OCI-M1 (cell line): ENCODE data around the gene C2orf15.
"Not testable (repeated sequence)": the region's sequence is repeated elsewhere in the genome, so short reads cannot be mapped to it uniquely, and the experiment has no call there.

Source experiments
- DNase-seq: peaks from one replicate; lab custom pipeline; 2025; lab: John Stamatoyannopoulos, UW

C2orf15 gene

DNA sequence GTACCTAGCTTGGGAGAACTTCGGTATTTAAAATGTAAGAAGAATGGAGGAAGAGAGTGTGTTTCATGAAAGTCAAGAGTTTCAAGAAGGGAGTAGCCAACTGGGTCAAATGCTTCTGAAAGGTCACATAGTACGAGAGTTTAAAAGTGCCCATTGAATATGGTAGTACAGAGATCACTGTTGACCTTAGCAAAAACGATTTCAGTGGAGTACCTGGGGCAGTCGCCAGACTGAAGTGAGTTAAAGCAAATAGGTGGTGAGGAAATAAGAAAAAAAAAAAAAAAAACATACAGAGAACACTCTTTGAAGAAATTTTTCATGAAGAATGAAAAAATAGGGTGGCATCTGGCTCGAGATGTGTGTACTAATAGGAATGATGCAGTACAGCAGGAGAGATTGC lies 24.7 kb downstream of the C2orf15 start:
- no peak for DNase-seq

DNA sequence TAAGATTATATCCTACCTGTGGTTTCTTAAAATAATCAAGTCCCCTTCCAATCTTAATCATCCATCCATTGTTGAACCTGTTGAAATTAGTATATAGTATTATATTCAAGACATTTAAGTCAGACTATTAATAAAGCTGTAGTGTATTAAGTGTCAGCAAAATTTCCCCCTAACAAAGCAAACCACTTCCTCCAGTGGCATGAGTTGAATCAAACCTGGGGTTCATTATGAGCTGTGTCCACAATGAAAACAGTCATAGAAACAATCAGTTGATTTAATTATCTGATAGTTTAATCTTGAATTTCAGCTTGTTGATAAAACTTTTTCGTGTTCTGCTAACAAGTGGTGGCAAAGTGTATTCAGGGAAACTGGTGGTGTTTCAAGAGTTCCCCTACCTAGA lies 28.0 kb downstream of the C2orf15 start:
- DNase-seq: no peak

DNA sequence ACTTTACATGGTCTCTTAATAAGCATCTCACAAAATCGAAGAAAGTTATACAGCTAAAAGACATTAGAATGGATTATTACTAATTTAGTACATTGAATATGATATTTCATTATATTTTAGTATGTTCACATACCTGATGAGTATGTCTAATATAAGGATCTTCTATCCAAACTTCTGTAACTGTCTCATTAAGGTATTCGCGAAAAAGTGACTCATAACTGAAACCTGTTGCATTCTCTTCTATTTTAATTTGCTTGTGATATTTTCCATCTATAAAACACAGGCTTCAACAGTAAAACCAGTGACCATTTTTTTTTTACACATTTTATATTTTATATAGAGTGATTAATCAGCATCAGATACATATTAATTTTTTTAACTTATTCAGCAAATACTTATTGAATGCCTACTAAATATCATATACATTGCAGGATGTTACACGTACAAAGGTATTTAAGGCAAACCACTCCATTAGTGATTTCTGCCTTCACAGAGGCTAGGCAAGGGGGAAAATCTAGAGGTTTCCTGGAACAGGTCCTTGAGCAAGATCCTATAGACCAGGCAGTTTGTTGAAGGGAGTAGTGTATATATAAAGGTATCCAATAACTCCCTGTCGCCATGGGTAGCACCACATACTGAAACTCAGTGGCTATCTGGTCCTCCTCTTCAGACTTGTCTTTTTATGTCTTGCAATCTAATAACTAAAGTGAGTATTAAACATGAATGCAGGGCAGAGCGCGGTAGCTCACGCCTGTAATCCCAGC lies 30.1 kb downstream of the C2orf15 start:
- DNase-seq: no peak

DNA sequence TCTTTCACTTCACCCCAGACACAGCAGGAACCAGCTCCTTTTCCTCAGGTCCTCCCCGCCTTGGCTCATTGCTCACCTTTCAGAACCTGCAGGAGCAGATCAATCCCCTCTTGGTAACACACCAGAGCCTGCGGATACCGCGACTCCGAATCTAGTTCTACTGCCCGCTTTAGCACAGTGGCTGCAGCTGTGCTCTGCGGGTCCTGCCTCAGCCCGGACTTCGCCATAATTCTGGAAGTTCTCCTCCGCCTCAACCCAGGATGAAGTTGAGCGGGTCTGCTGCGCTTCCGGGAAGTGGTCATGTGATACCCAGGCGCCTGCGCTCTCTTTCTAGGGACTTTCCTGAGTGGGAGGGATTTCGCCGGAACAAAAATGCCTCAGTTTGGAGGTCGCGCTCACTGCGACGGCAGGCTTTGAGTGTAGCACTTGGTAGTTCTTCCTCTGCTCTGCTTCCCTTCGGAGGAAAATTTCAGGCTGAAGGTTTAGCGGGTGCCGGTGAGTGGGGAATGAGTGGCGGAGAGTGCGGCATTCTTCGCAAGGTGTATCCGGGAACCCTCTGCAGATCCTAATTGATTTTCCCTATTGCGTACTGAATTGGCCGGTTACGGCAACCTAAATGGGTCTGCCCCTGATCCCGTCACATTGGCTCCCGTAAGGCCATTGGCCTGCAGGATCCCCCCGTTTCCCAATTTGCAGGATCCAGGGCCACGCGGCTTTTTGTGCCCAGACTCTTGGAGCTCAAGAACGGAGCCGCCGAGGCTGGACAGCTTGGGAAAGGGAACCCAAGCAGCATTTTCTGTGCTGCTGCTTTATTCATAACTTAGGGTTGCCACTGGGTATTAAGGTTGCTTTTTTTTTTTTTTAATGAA lies 39.5 kb downstream of the C2orf15 start, which contains the start of the genes MITD1 and MRPL30:
MITD1 (minus strand) TSS at position 304 of the 869 bp plus-strand sequence; CDS start at position 227, 77 bp downstream.
MRPL30 (plus strand) TSS at position 430 of the 869 bp plus-strand sequence. CDS start 5,020 bp downstream, outside the sequence.
- DNase-seq: peak; percentile 93

DNA sequence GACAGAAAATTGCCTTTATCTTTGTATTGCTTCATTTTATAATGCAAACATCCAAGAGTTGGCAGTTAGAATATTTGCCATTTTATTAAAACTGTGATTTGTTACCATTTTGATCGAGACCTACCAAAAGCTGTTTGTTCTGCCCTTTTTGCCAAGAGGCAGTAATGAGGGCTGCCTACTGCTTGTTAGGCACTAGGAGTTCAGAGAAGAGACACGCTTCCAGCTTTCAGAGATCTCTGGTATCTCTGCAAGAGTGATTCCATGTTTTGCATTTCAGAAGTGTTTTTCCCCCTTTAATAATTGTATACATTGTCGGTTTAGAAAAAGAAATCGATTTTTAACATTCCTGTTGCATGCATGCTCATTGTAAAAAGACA lies 40.1 kb downstream of the C2orf15 start:
- peak; percentile 11 for DNase-seq

DNA sequence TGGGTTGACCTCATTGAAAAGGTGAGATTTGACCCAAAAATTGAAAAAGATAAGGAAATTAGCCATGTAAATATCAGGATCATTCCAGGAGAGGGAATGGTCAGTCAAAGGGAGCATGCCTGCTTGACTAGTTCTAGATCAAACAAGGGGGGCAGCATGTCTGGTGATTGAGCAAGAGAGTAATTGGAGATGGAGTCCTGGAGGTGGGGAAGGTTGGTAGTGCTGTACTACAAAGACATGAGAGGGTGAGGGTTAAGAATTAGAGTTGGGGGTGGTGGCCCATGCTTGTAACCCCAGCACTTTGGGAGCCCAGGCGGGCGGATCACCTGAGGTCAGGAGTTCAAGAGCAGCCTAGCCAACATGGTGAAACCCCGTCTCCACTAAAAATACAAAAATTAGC lies 41.5 kb downstream of the C2orf15 start:
- no peak for DNase-seq

DNA sequence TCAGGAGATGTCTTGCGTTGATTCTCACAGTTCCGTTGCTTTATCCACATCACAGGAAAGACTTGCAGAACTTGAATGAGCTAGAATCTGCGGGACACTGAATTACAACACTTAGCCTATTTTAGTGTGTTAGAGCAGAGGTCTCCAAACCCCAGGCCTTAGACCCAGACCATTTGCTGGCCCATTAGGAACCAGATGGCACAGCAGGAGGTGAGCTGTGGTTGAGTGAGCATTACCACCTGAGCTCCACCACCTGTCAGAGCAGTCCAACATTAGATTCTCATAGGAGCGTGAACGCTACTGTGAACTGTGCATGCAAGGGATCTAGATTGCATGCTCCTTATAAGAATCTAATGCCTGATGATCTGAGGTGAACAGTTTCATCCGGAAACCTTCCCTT lies 43.3 kb downstream of the C2orf15 start:
- DNase-seq: no peak

DNA sequence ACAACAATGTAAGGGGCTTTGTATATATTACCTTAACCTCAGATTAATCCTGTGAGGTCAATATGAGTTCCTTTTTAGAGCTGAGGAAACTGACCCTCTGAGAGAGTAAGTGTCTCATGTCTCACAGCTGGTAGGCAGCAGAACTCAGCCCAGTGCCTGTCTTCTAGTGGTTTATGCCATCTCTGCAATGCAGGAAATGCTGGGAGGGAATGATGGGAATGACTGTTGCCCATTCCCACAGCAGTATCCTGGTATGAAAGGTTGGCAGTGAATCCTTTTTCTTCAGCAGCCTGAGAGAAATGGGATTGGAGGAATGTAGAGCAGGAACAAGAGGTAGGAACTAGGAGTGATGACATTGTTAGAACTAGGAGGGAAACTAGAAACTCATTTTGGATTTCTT lies 45.5 kb downstream of the C2orf15 start:
- no peak for DNase-seq

DNA sequence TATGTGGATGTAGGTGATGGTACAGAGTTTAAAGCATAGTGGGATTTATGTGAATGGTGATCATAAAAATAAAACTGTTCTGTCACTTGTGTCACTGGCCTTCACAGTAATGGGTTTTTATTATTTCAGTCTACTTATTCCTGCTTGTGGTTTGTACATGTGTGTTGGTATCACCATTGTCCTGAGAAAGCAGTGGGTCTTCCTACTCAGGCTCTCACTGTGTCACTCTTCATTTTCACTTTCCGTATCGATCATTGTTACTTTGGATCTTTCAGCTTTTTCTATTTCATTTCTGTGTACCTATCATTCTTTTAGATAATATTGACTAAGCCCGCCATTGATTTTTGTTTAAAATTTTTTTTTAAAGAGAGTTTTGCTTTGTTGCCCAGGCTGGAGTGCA lies 46.9 kb downstream of the C2orf15 start:
- no peak for DNase-seq

DNA sequence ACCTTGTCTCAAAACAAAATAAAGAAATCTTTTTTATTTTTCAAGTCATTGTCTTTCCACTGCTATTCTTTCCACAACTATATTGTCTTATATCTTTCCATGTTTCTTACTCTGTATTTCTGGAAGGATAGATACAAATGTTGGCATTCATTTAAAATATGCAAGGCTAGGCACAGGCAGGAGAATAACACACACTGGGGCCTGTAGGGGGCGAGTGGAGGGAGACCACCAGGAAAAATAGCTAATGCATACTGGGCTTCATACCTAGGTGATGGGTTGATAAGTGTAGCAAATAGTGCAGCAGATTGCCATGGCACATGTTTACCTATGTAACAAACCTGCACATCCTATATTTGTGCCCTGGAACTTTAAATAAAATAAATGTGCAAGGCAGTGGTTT lies 49.0 kb downstream of the C2orf15 start:
- no peak for DNase-seq

DNA sequence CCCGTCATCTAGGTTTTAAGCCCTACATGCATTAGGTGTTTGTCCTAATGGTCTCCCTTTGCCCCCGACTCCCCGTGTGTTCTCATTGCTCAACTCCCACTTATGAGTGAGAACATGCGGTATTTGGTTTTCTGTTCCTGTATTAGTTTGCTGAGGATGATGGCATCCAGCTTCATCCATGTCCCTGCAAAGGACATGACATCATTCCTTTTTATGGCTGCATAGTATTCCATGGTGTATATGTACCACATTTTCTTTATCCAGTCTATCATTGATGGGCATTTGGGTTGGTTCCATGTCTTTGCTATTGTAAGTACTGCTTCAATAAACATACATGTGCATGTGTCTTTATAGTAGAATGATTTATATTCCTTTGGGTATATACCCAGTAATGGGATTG lies 50.9 kb downstream of the C2orf15 start:
- DNase-seq: not testable (repeated sequence)

DNA sequence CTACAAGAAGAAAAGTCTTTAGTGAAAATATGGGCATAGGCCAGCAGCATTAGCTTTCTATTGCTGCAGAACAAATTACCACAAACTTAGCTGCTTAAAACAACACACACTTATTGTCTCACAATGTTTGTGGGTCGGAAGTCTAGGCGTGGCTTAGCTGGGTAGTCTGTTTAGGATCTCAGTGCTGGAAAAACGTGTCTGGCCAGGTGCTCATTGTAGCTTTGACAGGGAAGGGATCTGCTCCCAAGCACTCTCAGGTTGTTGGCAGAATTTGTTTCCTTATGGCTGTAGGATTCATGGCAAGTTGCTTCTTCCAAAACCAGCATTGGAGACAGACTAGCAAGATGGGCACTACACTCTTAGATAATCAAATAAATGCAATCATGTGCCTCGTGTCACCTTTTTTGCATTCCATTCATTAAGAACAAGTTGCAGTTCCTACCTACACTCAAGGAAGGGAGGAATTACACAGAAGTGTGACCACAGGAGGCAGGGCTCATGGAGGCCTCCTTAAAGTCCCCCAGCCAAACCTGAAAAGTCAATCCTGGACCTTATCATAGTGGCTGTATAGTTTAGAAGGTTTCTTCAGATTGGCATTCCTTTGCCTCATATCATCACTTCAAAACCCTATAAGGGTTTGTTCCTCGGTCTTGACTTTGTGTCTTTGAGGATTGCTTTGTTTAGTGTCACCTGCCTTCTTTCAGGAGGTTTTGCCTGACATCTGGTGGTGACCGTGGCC lies 56.8 kb downstream of the C2orf15 start:
- DNase-seq: no peak

DNA sequence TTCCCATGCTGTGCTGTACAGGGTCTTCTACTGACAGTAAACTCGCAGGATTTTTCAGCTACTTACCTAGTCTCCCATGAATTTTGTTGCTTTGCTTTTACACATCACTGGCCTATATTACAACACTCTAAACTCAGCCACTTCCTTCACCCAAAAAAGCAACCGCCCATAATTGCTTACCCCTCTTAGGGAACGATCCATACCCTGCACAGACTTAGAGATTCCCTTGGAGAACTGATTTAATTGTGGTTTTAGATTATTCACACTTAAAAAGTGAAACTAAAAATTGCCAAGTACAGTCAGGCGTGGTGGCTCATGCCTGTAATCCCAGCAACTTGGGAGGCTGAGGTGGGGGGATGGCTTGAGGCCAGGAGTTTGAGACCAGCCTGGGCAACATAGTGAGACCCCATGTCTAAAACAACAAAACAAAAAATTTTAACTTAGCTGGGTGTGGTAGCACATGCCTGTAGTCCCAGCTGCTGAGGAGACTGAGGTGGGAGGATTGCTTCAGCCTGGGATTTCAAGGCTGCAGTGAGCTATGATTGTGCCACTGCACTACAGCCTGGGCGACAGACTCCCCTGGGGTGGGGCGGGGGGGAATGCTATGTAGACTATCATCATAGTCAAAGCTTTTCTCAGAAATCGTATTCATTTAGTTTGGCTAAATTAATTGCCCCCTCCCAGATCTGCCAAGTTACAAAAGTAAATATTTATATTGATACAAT lies 58.7 kb downstream of the C2orf15 start:
- no peak for DNase-seq
